Stimulated activated naive B cell treated with anti-CD40 and anti-IgM and Interleukin-4, amounts not matched to agents 10 μg/mL and 1 μg/mL and 100 μg/mL, for 72 hours (primary cell): ENCODE measurements around the gene SNRPF.
A peak's percentile ranks its signal among the peaks of the same experiment; 100 is the strongest.
"Not testable (repeated sequence)": the region's sequence is repeated elsewhere in the genome, so short reads cannot be mapped to it uniquely, and the experiment has no call there.

ENCODE experiments used
- ATAC-seq, 2 donors: fragments of 150-1000 bp; cut with Tn5 transposase; replicated peaks; 2 replicates each; pipeline ENCODE4 v1.10.0; 2021; ENCODE audit warnings: moderate library complexity in 1 of 2
- DNase-seq: peaks from one replicate; pipeline ENCODE4 v3.0.0; 2021
- H3K27ac Mint-ChIP-seq: one replicate; pipeline ENCODE4 v1.8.0; 2022; ENCODE audit warnings: mild to moderate bottlenecking, mixed read lengths
- H3K27me3 Mint-ChIP-seq, 2 donors: one replicate each; pipeline ENCODE4 v1.8.0; 2022; ENCODE audit warnings: mixed read lengths in 2 of 2
- H3K36me3 Mint-ChIP-seq, 2 donors: one replicate each; pipeline ENCODE4 v1.8.0; 2022; ENCODE audit warnings: mixed read lengths in 2 of 2, mild to moderate bottlenecking in 1 of 2
- H3K4me1 Mint-ChIP-seq, 2 donors: one replicate each; pipeline ENCODE4 v1.8.0; 2022; ENCODE audit warnings: mixed read lengths in 2 of 2, mild to moderate bottlenecking in 1 of 2
- H3K4me3 Mint-ChIP-seq, 2 donors: one replicate each; pipeline ENCODE4 v1.8.0; 2022; ENCODE audit warnings: mild to moderate bottlenecking in 2 of 2, mixed read lengths in 2 of 2, moderate library complexity in 1 of 2
- H3K9me3 Mint-ChIP-seq, 2 donors: one replicate each; pipeline ENCODE4 v1.8.0; 2022; ENCODE audit warnings: mixed read lengths in 2 of 2, mild to moderate bottlenecking in 1 of 2

The SNRPF gene

GRCh38 chr12:95842426-95842825, 16.3 kb upstream of the SNRPF start:
- not testable (repeated sequence) for H3K4me3 Mint-ChIP-seq, H3K9me3 Mint-ChIP-seq, ATAC-seq, H3K27ac Mint-ChIP-seq, H3K4me1 Mint-ChIP-seq, H3K36me3 Mint-ChIP-seq, DNase-seq
- peaks cover 15 to 44% of the 10 kb centered on the region in 2 donors for H3K27me3 Mint-ChIP-seq

GRCh38 chr12:95848575-95849388, 10.0 kb upstream of the SNRPF start:
- Mint-ChIP-seq H3K9me3 (no peaks in the 10 kb centered on the region), H3K36me3 (no peaks in the 10 kb centered on the region), H3K27ac (no peak overlapping the region), H3K4me3 (no peak overlapping the region), H3K27me3 (peaks cover 22 to 61% of the 10 kb centered on the region in 2 donors), H3K4me1 (no peaks in the 10 kb centered on the region)
- DNase-seq (no peak), ATAC-seq (no peak)

- no peak overlapping the region for H3K4me3 Mint-ChIP-seq
- H3K36me3 Mint-ChIP-seq: no peaks in the 10 kb centered on the region
- ATAC-seq (no peak), DNase-seq (no peak)
- H3K27me3 Mint-ChIP-seq: peaks cover 27 to 54% of the 10 kb centered on the region in 2 donors
- H3K4me1 Mint-ChIP-seq: no peaks in the 10 kb centered on the region
- H3K9me3 Mint-ChIP-seq: no peaks in the 10 kb centered on the region
- no peak overlapping the region for H3K27ac Mint-ChIP-seq
Measured at GRCh38 chr12:95851606-95852005, 7.1 kb upstream of the SNRPF start.

GRCh38 chr12:95852133-95852532, 6.6 kb upstream of the SNRPF start:
- Mint-ChIP-seq H3K4me1 (no peaks in the 10 kb centered on the region), H3K9me3 (no peaks in the 10 kb centered on the region), H3K27me3 (peaks cover 24 to 50% of the 10 kb centered on the region in 2 donors), H3K4me3 (no peak overlapping the region), H3K36me3 (no peaks in the 10 kb centered on the region), H3K27ac (no peak overlapping the region)
- ATAC-seq: no peak
- no peak for DNase-seq

- Mint-ChIP-seq H3K36me3 (peaks cover 5 to 12% of the 10 kb centered on the region in 2 donors), H3K27ac (no peak overlapping the region), H3K9me3 (no peaks in the 10 kb centered on the region), H3K4me1 (peaks cover 0 to 8% of the 10 kb centered on the region in 2 donors), H3K4me3 (no peak overlapping the region), H3K27me3 (peaks cover 14 to 29% of the 10 kb centered on the region in 2 donors)
- DNase-seq: no peak
- ATAC-seq: no peak
Measured at GRCh38 chr12:95857156-95857555, 1.6 kb upstream of the SNRPF start.

GRCh38 chr12:95857799-95858198, 953 bp upstream of the SNRPF start:
- DNase-seq: no peak
- Mint-ChIP-seq H3K4me1 (peaks cover 0 to 8% of the 10 kb centered on the region in 2 donors), H3K27ac (no peak overlapping the region), H3K36me3 (peaks cover 9 to 18% of the 10 kb centered on the region in 2 donors), H3K4me3 (no peak overlapping the region), H3K9me3 (no peaks in the 10 kb centered on the region), H3K27me3 (peaks cover 10 to 23% of the 10 kb centered on the region in 2 donors)
- no peak for ATAC-seq

GRCh38 chr12:95859344-95859816, 628 bp downstream of the SNRPF start:
- H3K9me3 Mint-ChIP-seq: no peaks in the 10 kb centered on the region
- H3K36me3 Mint-ChIP-seq: peaks cover 16 to 29% of the 10 kb centered on the region in 2 donors
- no peak overlapping the region for H3K27ac Mint-ChIP-seq
- DNase-seq: peak; percentile 11
- H3K4me1 Mint-ChIP-seq: peaks cover 5 to 12% of the 10 kb centered on the region in 2 donors
- H3K4me3 Mint-ChIP-seq: no peak overlapping the region
- ATAC-seq: peak; percentile 32 to 40
- peaks cover 4 to 11% of the 10 kb centered on the region in 2 donors for H3K27me3 Mint-ChIP-seq

- peaks cover 0 to 5% of the 10 kb centered on the region in 2 donors for H3K27me3 Mint-ChIP-seq
- no peak for DNase-seq
- H3K4me3 Mint-ChIP-seq: peak overlapping the region in 1 of 2 donors; percentile 69
- peaks cover 16 to 29% of the 10 kb centered on the region in 2 donors for H3K36me3 Mint-ChIP-seq
- no peak overlapping the region for H3K27ac Mint-ChIP-seq
- H3K9me3 Mint-ChIP-seq: no peaks in the 10 kb centered on the region
- H3K4me1 Mint-ChIP-seq: peaks cover 5 to 12% of the 10 kb centered on the region in 2 donors
- no peak for ATAC-seq
Measured at GRCh38 chr12:95859947-95860850, 1.4 kb downstream of the SNRPF start.

- peaks cover 17 to 33% of the 10 kb centered on the region in 2 donors for H3K36me3 Mint-ChIP-seq
- DNase-seq: no peak
- no peak for ATAC-seq
- H3K27ac Mint-ChIP-seq: no peak overlapping the region
- H3K27me3 Mint-ChIP-seq: peaks cover 0 to 5% of the 10 kb centered on the region in 2 donors
- H3K9me3 Mint-ChIP-seq: no peaks in the 10 kb centered on the region
- H3K4me1 Mint-ChIP-seq: peaks cover 5 to 12% of the 10 kb centered on the region in 2 donors
- H3K4me3 Mint-ChIP-seq: no peak overlapping the region
Measured at GRCh38 chr12:95862038-95862437, 3.3 kb downstream of the SNRPF start.

GRCh38 chr12:95863337-95863736, 4.6 kb downstream of the SNRPF start:
- ATAC-seq: no peak
- Mint-ChIP-seq H3K4me1 (peaks cover 10% of the 10 kb centered on the region in 2 donors), H3K27ac (no peak overlapping the region), H3K4me3 (no peak overlapping the region), H3K27me3 (no peaks in the 10 kb centered on the region), H3K36me3 (peaks cover 23 to 40% of the 10 kb centered on the region in 2 donors), H3K9me3 (no peaks in the 10 kb centered on the region)
- DNase-seq: no peak

GRCh38 chr12:95870897-95871296, 12.1 kb downstream of the SNRPF start:
- H3K9me3 Mint-ChIP-seq: no peaks in the 10 kb centered on the region
- H3K4me3 Mint-ChIP-seq: no peak overlapping the region
- peaks cover 6 to 14% of the 10 kb centered on the region in 2 donors for H3K4me1 Mint-ChIP-seq
- peaks cover 25 to 48% of the 10 kb centered on the region in 2 donors for H3K36me3 Mint-ChIP-seq
- H3K27me3 Mint-ChIP-seq: no peaks in the 10 kb centered on the region
- no peak overlapping the region for H3K27ac Mint-ChIP-seq
- DNase-seq (no peak), ATAC-seq (no peak)

GRCh38 chr12:95874452-95874851, 15.7 kb downstream of the SNRPF start:
- Mint-ChIP-seq H3K27me3 (no peaks in the 10 kb centered on the region), H3K4me3 (no peak overlapping the region), H3K4me1 (peaks cover 0 to 2% of the 10 kb centered on the region in 2 donors), H3K9me3 (no peaks in the 10 kb centered on the region), H3K27ac (no peak overlapping the region), H3K36me3 (peaks cover 19 to 41% of the 10 kb centered on the region in 2 donors)
- DNase-seq (no peak), ATAC-seq (no peak)

GRCh38 chr12:95877622-95878021, 18.9 kb downstream of the SNRPF start:
- DNase-seq: no peak
- Mint-ChIP-seq H3K9me3 (no peaks in the 10 kb centered on the region), H3K4me3 (no peak overlapping the region), H3K27ac (no peak overlapping the region), H3K36me3 (peaks cover 9 to 31% of the 10 kb centered on the region in 2 donors), H3K27me3 (no peaks in the 10 kb centered on the region), H3K4me1 (peaks cover 0 to 2% of the 10 kb centered on the region in 2 donors)
- no peak for ATAC-seq

GRCh38 chr12:95880895-95881294, 22.1 kb downstream of the SNRPF start:
- Mint-ChIP-seq H3K4me1 (no peaks in the 10 kb centered on the region), H3K36me3 (peaks cover 1 to 9% of the 10 kb centered on the region in 2 donors), H3K27ac (no peak overlapping the region), H3K27me3 (no peaks in the 10 kb centered on the region), H3K9me3 (peaks cover 0 to 1% of the 10 kb centered on the region in 2 donors), H3K4me3 (no peak overlapping the region)
- ATAC-seq: no peak
- DNase-seq: no peak
